ENCODE measurements around the gene OTX1. TPM values are rescaled to one million over a fixed set of nuclear protein-coding genes. Genes with fewer than 3 reads are reported as not detected.

The OTX1 gene
- total RNA-seq, 1 experiment from 2014 or later: 0.11 TPM

DNA sequence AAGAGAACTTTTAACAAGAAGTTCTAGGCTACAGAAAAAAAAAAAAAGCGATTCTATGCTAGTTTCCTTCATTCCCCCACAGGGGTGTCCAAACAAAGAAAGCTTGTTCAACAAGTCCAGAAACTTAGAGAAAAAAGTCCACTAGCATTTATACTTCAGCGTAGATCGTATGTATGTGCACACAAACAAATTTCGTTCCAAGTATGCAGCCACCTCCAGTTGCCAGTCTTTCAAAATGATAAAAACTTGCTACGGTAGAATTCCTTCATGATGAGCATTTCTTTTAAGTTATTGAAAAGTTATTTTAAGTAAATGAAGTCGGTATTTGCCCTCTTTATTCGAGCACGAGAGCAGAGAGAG, 3.7 kb upstream of the OTX1 start:
- DNase-seq (ENCODE audit: low read depth): no peak

DNA sequence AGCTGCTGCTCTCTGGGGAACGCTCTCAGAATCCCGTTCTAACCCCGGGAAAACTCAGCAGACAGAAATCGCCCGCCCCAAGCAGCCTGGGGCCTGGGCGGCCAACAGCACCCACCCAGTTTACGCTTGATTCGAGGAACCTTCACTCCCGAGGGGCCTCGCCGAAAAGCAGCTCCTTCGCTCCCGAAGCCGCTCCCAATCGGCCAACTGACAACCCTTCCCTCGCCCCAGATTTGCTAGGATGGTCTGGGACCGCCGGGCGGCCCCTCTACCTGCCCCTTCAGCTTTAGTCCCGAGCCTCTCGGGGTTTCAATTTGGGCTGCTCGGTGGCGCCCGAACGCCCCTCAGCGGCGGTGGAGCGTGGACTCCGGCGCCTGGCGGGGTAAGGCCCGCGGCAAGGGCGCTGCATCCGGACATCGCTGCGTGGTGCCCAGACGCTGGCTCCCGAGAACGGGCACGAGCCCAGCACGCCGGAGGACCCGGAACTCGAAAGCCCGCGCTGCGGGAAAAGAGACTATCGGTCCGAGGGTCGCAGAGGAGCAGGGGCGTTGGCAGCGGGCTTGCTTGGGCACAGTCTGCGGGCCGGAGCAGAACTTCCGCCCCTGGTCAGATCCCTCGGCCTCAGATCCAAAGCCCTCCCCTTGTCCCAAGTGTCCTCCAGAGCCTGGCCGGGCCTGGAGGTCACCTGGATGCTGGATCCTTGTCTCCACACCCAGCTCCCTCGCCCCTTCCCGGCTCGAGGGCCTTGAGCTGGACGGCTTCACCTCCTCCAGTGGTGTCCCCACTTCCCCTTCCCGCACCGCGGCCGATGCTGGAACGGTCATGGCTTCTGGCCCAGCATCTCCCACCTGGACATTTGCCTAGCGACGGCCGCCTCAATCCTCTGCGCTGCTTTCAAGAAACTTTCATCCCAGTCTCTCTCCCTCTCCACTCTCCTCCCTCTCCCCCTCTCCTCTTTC, 3.0 kb upstream of the OTX1 start:
- DNase-seq (ENCODE audit: low read depth): no peak

DNA sequence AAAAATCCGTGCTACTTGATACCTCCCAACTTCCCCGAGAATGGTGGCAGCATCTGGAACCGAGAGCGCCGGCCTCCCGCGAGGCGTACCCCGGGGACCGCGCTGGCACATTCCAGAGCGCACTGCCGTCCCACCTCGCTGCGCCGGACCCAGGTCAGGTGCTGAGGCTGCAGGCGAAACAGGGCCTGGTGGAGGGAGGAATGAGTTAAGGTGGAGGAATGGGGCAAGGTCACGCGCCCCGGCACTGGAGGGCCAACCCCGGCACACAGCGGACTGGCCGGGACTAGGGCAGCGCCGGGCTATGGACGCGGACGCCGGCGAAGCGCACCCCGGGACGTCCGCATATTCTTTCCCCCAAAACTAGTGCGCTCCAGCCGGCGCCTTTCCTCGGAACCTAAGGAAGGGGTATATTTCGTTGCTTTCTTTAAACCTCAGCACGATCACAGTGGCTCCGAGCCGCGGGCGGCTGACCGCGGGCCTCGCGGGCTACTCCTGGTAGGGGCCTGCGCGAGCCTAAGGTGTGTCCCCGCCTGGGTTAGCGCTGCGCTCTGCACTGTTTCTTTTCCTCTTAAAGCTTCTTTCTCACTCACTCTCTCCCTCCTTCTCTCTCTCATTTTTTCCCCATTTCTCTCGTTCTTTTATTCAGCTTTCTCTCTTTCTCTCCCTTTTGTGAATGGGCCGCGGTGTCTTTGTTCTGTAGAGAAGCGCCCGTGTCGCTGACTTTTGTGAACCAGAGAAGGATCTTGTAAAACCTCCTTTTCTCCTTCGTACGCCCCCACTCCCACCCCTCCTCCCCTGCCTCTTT, 2.1 kb upstream of the OTX1 start:
- no peak for DNase-seq (ENCODE audit: low read depth)

DNA sequence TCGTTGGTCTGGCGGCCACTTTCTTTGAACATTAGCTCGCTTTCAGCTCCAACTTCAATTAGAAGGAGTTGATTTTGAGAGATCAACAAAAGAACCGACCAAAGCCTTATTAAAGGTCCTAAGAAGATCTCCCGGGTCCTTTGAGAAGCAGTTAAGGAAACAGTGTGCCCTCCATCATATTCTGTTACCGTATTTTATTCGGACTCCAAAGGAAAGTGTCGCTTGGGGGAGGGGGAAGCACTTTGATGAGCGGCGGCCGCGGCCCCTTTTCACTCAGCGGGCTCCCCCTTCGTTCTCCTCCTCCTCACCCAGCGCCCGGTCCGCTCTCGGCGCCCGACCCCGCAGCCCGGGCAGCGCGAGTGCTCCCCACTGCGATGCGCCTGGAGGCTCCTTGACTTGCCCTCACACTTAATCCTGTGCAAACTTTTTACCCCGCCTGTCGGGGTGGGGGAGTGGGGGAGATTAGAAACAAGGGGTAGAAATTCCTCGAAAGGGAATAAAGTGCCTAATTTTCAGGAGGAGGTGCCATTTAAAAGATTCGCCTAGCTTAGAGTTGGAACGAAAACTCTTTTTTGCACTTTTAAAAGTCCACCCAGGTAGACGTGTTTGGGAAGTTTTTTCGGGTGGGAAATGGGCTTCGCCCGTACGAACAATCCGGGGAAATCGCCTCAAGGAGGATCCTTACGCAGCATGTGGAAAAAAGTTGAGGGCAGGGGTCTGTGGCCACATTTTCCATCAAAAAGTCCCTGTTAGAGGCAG, 1.2 kb upstream of the OTX1 start:
- no peak for DNase-seq (ENCODE audit: low read depth)

DNA sequence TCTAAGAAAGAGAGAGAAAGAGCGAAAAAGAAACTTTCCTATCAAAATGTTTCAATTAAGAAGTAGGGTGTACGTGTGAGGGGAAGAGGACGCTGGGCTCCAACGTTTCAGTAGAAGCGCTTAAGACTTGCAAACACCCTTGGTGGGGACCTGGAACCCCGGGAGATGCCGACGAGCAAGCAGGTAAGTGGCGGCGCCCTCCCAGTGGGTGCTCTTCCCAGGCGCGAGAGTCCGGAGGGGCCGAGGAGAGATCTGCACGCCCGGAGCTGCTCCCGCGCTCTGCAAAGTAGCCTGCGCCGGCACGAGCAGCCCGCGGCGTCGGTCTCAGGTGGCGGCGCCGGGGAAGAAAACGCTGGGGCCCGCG, 678 bp upstream of the OTX1 start:
- DNase-seq (ENCODE audit: low read depth): no peak

DNA sequence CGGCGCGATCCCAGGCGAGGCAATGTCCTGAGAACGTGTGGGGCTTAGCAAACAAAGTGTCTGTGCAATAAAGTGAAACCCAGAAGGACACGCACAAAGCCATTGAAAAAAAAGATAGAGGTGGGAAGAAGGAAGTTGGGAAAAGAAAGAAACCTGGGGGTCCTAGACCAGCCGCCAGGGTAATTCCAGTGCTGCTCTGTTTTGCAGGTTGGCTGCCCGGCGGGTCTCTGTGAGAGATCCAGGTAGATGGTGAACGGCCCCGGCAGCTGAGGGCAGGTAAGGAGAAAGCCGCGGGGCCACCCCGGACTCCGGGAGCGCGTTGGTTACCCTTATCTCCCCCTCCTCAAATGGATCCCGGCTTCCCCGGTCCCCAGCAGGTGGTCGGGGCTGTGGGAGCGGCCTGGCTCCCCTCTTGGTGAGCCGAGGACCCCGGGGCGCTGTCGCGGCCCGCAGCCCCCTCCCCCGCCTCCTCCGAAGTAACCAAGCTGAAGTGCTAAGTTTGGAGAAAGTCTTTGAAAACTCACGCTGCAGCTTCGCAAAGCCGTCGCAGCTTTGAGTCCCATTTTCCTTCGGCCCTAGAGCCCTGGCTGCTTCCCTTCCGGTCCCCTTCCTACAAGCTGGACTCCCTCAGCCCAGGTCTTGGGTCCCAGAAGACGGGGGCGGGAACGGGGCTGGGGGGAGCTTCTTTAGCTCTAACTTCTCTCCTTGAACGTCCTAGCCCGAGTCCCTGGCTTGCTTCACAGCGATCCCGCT, 588 bp downstream of the OTX1 start:
- no peak for DNase-seq (ENCODE audit: low read depth)

DNA sequence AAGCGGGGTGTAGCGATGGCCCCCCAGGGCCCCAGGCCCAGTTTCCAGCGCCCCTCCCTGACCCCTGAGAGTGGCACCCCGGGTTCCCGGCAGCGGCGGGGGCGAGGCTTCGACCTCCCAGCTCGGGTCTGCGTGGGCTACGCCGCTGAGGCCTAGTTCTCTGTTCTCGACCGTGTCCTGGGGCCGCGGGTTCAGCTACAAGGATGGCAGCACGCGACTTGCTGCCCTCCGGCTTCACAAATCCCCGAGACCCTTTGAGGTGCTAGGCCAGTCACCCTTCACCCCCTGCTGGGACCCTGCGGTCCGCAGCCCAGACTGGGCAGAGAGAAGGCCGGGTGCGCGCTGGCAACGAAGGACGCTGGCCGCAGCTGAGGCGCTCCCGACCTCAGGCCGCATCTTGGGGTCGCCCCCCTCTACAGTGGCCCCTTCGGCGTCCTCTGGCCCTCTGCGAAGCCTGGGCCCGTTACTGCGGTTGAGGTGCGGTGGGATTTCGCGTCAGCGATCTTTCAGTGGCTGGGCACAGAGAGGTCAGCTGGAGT, 1.2 kb downstream of the OTX1 start:
- DNase-seq (ENCODE audit: low read depth): no peak

DNA sequence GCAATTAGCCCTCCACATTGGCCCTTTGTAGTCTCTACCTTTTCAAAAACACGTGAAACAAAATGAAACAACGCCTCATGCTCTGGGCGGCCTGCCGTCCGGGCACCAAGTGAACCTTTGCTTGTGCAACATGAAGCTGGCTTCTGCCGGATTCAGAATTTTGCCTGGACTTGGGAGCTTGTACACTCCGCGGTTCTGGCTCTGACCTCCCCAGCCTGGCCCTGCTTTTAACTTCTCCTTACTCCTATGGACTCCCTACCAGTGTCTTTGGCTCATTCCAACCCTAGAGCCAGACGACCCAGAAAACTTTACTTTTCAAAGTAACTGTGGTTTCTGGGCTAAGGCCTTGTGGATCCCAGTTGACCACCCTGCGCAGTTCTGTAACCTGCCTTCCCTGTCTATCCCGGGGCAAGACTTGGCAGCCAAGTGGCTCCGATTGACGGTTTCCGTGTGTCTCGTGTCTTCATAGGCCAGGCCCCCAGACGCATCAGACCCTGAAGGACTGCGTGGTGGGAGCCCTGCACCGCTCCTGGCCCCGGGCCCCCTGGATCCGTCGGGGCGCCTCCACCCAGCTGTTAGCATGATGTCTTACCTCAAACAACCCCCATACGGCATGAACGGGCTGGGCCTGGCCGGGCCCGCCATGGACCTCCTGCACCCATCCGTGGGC, 1.9 kb downstream of the OTX1 start:
- no peak for DNase-seq (ENCODE audit: low read depth)

DNA sequence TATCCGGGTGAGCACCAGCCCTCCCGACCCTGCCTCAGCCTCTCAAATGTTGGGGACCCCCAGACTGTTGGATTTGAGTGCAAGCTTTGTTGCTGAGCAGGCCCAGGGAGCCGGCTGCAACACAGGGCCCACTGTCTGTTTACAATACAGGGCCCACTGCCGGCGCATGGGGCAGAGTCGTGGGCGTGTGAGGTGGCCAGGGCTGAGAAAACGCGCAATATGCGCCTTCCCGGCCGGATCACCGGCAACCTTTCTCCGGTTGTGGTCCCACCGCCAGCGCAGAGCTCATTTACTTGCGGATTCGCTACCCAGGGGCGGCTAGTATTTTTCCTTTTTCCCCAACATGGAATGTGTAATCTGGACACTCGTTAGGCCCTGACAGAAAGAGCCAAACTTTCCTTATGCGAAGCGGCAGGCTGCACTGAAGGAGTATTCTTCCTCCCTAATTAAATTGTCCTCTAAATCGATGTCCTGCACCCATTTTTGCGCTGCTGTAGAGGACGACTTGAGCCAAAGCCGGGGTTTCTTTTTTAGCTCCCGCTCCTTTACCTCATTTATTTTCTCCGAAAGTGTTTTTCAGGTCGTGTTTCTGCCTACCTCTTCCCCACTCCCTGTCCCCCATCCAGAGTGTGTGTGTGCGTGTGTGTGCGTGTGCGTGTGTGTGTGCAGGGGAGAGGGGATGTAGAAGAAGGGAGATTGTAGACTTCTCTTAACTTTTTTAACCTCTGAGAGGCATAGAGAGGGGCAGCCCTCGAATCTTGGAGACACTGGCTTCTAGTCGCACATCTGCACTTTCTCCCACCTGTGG, 2.7 kb downstream of the OTX1 start:
- no peak for DNase-seq (ENCODE audit: low read depth)

DNA sequence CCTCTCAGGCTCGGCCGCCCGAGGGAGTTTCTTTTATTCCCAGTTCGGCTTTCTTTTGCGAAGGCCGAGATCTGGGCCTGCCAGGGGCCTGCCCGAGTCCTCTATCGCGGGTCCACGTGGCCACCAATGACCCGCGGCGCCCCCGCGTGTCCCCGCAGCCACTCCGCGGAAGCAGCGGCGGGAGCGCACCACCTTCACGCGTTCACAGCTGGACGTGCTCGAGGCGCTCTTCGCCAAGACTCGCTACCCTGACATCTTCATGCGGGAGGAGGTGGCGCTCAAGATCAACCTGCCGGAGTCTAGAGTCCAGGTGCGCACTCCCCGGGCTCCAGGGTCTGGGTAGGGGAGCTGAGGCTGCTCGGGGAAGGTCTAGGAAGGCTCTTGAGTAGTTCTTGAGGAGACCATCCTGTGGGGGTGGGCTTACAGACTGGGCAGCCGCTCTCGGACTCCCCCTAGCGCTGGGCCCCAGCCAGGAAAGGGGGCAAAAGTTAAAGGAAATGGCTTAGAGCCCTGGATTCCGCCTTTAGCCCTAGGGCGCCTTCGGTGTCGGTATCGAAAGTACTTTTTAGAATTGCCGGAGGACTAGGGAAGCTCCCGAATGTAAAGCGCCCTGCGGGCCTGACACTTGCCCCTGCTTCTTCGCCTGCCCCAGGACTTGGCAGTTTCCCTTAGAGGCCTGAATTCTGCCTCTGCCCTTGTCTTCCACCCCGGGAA, 3.4 kb downstream of the OTX1 start:
- no peak for DNase-seq (ENCODE audit: low read depth)

DNA sequence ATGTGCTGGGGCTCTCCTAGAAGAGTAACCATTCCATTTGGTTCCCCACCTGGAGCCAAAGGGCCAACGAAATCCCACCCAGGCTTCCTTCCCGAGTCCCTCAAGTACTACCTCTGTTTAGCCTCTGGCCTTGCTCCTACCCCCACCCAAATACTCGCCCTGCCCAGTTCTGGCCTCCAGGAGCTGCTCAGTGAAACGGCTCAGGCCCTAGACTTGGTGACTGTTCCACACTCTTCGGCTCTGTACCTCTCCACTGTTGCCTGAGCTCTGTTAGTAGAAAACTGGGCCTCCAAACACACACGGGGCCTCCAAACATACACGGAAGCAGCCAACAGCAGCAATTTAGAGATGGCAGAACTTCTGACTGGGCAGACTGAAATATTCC, 4.2 kb downstream of the OTX1 start:
- no peak for DNase-seq (ENCODE audit: low read depth)

DNA sequence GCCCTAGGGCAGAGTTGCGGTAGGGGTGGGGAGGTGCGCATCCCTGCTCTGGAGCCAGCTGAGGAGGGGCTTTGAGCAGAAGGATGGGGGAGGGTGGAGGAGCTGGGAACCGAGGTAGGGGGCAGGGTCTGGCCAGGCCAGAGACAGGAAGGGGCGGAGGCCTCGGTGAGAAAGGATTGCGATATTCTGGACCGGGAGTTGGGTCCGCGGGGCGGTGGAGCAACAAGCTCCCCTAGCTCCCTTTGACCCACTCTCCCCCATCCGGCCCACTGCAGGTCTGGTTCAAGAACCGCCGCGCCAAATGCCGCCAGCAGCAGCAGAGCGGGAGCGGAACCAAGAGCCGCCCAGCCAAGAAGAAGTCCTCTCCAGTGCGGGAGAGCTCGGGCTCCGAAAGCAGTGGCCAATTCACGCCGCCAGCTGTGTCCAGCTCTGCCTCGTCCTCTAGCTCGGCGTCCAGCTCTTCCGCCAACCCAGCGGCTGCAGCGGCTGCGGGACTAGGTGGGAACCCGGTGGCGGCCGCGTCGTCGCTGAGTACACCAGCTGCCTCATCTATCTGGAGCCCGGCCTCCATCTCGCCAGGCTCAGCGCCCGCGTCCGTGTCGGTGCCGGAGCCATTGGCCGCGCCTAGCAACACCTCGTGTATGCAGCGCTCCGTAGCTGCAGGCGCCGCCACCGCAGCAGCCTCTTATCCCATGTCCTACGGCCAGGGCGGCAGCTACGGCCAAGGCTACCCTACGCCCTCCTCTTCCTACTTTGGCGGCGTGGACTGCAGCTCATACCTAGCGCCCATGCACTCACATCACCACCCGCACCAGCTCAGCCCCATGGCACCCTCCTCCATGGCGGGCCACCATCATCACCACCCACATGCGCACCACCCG, 4.8 kb downstream of the OTX1 start:
- no peak for DNase-seq (ENCODE audit: low read depth)

DNA sequence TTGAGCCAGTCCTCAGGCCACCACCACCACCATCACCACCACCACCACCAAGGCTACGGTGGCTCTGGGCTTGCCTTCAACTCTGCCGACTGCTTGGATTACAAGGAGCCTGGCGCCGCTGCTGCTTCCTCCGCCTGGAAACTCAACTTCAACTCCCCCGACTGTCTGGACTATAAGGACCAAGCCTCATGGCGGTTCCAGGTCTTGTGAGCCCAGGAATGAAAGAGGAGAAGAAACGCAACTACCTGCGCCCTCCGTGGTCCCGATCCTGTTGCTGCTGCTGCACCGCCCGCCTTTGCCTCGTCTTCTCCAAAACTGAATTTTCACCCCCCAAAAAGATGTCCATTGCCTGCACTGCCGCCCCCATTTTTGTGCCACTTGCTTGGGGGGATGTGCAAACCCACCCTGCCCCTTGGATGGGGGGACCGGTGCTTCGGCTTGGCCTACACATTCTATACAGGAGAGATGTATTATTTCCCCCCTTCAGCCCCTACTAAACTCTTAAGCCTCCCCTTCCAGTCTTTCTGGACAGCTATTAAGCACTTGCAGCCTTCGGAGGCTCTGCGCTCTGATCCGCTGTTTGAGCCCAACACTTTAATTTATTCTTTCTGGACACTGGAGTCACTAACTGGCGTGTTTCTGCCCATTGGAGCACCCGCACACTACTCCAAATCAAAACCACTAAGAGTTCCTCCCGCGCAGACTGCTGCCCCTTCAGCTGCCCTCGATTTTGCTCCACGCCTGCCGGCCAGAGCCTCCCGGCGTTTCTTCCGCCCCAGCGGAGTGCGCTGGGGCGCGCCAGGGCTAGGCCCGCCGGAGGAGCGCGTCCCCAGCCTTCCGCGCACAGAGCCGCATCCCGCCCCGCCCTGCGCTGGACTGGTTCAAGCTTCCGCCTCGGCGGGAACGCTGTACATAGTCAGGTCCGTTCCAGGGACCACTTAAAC, 5.7 kb downstream of the OTX1 start:
- DNase-seq (ENCODE audit: low read depth): no peak

DNA sequence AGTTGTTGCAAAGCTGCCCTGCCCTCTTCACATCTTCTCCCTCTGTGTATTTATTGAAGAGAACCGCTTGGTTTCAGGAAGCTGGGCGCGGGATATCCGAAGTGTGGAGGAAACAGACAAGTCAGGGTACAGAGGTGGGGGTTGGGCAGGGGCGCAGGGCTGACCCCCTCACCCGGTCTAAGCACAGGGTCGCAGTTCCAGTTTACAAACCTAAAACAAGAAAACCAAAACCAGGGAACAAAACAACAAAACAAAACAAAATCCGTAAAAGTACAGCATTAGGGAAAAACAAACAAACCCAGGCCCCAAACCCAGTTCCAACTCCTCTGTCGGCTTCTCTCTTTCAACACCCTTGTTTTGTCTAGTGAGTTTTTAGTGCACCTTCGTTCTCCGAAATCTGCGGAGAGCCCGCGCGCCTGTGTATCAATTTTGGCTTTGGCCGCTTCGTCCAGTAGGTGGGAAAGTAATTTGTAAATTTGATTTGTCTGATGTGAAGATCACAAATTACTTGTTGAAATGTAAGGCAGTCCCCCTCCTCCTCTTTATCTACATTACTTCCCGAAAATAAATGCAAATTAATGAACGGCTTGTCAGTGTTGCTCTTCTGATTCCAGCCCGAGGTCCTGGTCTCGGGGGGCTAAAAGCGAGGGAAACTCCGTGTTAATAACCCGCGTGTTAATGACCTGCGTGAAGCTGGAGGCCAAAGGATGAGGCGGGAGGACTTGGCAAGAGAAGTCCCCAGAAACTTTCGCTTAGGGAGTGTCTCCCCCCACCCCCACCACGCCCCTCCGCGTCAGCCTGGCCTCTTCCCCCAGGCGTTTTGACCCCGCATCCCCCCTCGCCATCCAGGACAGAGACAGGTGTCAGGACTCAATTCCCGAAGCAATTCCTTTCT, 6.9 kb downstream of the OTX1 start:
- DNase-seq (ENCODE audit: low read depth): no peak

DNA sequence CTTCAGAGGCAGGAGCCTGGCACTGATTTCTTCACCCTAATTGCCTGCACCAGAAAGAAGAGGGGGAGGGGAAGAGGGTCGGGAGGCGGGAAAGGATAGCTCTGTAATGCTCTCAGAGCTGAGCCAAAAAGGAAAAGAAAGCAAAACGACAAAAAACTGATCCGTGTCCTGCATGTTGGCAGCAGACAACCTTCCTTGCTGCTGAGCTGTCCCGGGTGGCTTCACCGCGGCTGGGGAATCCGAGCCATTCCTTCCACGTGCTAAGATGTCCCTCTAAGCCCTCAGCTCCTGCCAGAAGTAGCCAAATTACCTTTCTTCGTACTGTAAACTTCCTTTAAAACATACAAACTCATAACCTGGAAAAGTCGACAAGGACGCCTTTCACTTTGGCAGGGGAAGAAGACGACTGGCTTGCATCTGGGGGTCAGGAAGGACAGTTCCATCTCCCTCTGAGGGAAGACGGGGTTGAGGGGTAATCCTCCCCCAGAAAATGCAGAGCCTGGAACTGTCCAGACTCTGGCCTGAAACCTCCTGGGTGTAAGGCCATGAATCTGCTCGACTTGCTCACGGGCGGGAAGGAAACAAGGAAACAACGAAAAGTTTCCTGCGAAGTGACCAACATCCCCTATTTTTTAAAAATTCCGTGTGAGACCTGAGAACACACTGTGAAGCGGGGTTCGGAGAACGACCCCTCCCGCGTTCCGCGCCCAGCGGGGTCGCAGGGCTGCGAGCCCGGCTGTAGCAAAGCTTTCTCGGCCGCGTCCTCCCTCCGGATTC, 7.7 kb downstream of the OTX1 start:
- DNase-seq (ENCODE audit: low read depth): no peak
